Neural cell (in vitro differentiated cells): ENCODE data around the gene CNIH1.

Experiments
- EP300 ChIP-seq: fragments of 450-650 bp; conservative IDR thresholded peaks from 2 replicates; pipeline ENCODE4 v1.6.1; 2014; ENCODE audit warnings: antibody characterized with exemption, mild to moderate bottlenecking, moderate library complexity; ENCODE audit not compliant: poor library complexity, severe bottlenecking
- EZH2 ChIP-seq: fragments of 200-600, 300-800 bp; shearing (Covaris generic), sonication (generic); IDR thresholded peaks from 2 replicates; pipeline ENCODE4 v1.6.1; 2014; ENCODE audit warnings: antibody characterized with exemption, low read length, borderline replicate concordance, mild to moderate bottlenecking; ENCODE audit not compliant: insufficient read depth, poor library complexity, severe bottlenecking
- MXI1 ChIP-seq: fragments of 450-650 bp; conservative IDR thresholded peaks from 2 replicates; pipeline ENCODE4 v1.6.1; 2014; ENCODE audit warnings: antibody characterized with exemption, mild to moderate bottlenecking; ENCODE audit not compliant: poor library complexity, severe bottlenecking
- POLR2AphosphoS5 ChIP-seq: IDR thresholded peaks from 2 replicates; pipeline ENCODE4 v1.6.1; 2012
- TF ChIP-seq, protein P1 (sequence below): fragments of 450-650 bp; IDR thresholded peaks from 2 replicates; pipeline ENCODE4 v1.5.1; 2014; ENCODE audit warnings: antibody characterized with exemption, mild to moderate bottlenecking, moderate library complexity; ENCODE audit not compliant: poor library complexity, severe bottlenecking

- TF ChIP-seq EP300 (no peak), EZH2 (no peak), MXI1 (no peak), POLR2AphosphoS5 (no peak)
- TF ChIP-seq, protein P1, sequence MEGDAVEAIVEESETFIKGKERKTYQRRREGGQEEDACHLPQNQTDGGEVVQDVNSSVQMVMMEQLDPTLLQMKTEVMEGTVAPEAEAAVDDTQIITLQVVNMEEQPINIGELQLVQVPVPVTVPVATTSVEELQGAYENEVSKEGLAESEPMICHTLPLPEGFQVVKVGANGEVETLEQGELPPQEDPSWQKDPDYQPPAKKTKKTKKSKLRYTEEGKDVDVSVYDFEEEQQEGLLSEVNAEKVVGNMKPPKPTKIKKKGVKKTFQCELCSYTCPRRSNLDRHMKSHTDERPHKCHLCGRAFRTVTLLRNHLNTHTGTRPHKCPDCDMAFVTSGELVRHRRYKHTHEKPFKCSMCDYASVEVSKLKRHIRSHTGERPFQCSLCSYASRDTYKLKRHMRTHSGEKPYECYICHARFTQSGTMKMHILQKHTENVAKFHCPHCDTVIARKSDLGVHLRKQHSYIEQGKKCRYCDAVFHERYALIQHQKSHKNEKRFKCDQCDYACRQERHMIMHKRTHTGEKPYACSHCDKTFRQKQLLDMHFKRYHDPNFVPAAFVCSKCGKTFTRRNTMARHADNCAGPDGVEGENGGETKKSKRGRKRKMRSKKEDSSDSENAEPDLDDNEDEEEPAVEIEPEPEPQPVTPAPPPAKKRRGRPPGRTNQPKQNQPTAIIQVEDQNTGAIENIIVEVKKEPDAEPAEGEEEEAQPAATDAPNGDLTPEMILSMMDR = no peak
Observed at GRCh38 chr14:54474232-54474793, 33.1 kb upstream of the CNIH1 start.
